Cardiac septum (tissue), 1 donor: ENCODE measurements around the gene GLDN. TPM values are rescaled to one million over a fixed set of nuclear protein-coding genes. Genes with fewer than 3 reads are reported as not detected.

ENCODE experiments used
- DNase-seq: peaks from one replicate; pipeline ENCODE4 v3.0.0-alpha.2; 2020; ENCODE audit warnings: low spot score
- intact Hi-C: fragments of 100-400 bp; cut with DNase I; formaldehyde crosslinking; loops from one replicate; pipeline ENCODE4 v1.14.0; 2022
- total RNA-seq: library from RNA; stranded (reverse); fragmentation: NEBNext Ultra II Directional; extraction: Animal tissue kit (Norgen Biotek cat#: 25700); gene quantifications from one replicate; pipeline ENCODE4 v1.2.1, GENCODE V29; 2021
- donor health status: DM: no; HTN: no; CAD: no.

Gene GLDN
- total RNA-seq, 1 donor from 2014 or later, result 20.6 TPM

DNA sequence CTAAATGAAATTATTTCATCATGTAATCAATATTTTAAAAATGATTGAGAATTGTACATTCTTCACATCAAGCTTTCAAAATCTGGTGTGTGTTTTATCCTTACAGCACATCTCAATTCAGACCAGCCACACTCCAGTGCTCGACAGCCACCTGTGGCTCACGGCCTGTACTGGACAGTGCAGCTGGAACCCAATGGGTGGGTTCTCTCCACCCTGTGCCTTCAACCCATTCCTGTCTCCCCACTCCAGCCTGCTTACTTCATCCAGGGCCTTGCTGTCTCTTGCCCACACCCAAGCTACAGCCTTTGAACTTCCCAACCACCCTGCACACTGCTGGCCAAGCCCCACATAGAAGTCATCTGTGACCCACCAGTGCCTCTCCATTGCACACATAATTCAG is 20.6 kb upstream of the GLDN start:
- intact Hi-C loops, result loop anchor here (5.0 kb wide), 1 partner anchor 51 kb away; no protein-coding TSS in a partner anchor
- DNase-seq, result no peak

DNA sequence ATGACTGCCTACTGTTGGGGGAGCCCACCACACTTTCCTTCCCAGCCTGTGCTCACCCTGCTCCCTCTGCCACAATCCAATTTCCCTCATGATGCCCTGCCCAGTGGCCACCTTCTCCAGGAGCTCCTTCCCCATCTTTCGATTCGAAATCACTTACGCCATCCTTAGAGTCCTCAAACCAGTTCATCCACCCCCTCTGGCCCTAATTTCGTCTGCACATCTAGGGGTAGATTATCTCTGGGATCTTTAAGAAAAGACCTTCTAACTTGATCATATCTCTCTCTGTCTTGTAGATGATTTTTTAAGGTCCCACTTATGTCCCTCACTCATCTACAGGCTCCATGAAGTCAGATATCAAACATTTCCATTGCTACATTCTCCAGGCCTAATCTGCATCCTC is 20.1 kb upstream of the GLDN start:
- DNase-seq, result no peak
- intact Hi-C loops, result loop anchor here (5.0 kb wide), 1 partner anchor 51 kb away; no protein-coding TSS in a partner anchor

GRCh38 chr15:51322621-51323296 is 18.7 kb upstream of the GLDN start:
- DNase-seq, result no peak
- intact Hi-C loops, result loop anchor here (5.0 kb wide), 1 partner anchor 50 kb away; no protein-coding TSS in a partner anchor

DNA sequence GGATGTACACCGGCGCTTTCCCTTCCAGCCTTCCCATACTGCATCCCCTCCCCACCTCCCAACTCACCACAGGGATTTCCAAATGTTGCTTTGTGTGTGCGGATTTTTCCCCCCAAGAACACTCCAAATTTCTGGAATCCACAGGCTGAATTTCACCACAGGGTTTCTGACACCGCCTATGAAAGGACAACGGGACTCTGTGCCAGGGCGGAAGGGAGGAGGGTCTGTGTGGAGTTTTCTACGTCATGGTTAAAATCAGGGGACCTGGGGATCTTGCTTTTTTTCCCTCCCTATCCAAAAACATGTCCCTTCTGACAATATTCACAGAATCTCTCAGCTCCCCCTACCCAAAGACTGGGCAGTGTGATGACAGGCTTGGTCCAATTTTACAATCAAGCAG is 17.7 kb upstream of the GLDN start:
- intact Hi-C loops, result loop anchor here (5.0 kb wide), 1 partner anchor 49 kb away; no protein-coding TSS in a partner anchor
- no peak for DNase-seq

DNA sequence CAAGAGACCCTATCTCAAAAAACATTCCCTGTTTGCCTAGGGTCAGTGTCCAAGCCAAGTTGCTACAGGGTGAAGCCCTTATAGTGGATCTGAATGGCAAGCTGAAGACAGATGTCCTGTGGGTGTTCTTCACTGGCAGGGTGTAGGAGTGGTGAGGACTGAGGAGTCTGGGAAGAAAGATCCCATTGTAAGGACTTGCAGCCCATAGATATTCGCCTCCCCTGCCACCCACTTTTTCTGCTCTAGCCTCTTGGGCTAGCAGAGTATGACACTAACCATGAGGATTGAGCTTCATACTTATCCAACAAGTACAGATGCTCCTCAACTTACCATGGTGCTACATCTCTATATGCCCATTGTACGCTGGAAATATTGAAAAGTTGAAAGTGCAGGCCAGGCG is 16.3 kb upstream of the GLDN start:
- no peak for DNase-seq
- intact Hi-C loops, result no loop called here

- no peak for DNase-seq
- intact Hi-C loops, result no loop called here
Observed at GRCh38 chr15:51327081-51327480, 14.4 kb upstream of the GLDN start.

GRCh38 chr15:51328926-51329325 is 12.5 kb upstream of the GLDN start:
- intact Hi-C loops, result no loop called here
- no peak for DNase-seq

DNA sequence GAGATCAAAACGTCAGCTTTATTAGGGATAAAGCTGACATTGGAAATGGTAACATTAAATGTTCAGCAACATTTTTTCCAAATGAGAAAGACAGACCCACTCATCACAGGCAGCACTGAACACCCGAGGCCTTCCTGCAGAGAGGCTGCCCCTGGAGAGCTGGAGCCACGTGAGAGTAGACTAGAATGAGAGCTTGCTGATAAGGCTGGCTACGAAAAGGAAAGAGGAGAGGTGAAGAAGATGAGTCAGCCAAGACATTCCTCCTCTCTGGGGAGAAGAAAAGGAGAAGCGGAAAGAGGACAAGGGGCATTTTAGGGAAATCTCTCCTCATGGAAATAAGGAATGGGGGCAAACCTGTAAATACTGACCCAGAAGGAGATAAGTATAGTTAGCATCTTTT is 10.3 kb upstream of the GLDN start:
- intact Hi-C loops, result no loop called here
- DNase-seq, result no peak

- intact Hi-C loops, result no loop called here
- DNase-seq, result no peak
Observed at GRCh38 chr15:51332206-51333147, 9.0 kb upstream of the GLDN start.

GRCh38 chr15:51333571-51333970 is 7.9 kb upstream of the GLDN start:
- intact Hi-C loops, result no loop called here
- DNase-seq, result no peak

- intact Hi-C loops, result no loop called here
- DNase-seq, result no peak
Observed at GRCh38 chr15:51334011-51334451, 7.4 kb upstream of the GLDN start.

DNA sequence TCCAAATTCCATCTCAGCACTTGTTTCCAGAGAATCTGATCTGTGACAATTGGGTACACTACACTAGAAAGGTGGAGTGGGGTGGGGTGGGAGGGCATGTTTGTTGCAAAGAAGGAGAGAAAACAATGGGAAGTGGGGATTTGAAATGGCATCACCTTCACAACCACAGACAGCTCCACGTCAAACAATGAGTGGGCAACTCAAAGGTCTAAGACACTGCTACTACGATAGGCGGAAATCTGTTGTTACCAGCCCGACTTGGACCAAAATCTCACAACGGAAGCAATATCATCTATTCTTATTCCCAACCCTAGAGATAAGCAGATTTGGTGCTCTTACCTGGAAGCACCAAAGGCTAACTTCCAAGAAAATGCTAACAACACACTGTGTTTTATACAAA is 6.4 kb upstream of the GLDN start:
- intact Hi-C loops, result no loop called here
- DNase-seq, result no peak

- no peak for DNase-seq
- intact Hi-C loops, result no loop called here
Observed at GRCh38 chr15:51335538-51336410, 5.7 kb upstream of the GLDN start.

- DNase-seq, result no peak
- intact Hi-C loops, result no loop called here
Observed at GRCh38 chr15:51338496-51338895, 3.0 kb upstream of the GLDN start, which contains the start of gene CYP19A1. TSS of gene CYP19A1 (minus strand) at chr15:51338596. CDS start at chr15:51242912, 95,684 bp downstream.

GRCh38 chr15:51342227-51342999 is 958 bp downstream of the GLDN start:
- no peak for DNase-seq
- intact Hi-C loops, result no loop called here

DNA sequence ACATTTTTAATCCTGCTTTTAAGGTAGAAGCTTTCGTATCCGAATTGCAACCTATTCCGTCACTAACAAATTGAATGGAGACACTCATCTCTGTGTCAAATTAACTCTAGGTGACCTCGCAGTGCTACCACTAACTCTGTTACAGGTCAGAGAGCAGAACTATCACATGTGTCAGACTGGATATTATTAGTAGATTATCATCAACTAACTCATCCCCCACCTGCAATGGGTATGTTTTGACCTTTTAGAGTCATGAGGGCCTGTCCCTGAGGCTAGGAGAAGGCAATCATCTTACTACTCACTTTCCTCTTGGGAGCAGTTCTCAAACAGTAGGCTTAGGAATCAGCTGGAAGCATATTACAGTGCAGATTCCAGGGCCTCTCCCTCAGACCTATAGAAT is 2.0 kb downstream of the GLDN start:
- no peak for DNase-seq
- intact Hi-C loops, result no loop called here

GRCh38 chr15:51346136-51346535 is 4.7 kb downstream of the GLDN start:
- intact Hi-C loops, result no loop called here
- no peak for DNase-seq

DNA sequence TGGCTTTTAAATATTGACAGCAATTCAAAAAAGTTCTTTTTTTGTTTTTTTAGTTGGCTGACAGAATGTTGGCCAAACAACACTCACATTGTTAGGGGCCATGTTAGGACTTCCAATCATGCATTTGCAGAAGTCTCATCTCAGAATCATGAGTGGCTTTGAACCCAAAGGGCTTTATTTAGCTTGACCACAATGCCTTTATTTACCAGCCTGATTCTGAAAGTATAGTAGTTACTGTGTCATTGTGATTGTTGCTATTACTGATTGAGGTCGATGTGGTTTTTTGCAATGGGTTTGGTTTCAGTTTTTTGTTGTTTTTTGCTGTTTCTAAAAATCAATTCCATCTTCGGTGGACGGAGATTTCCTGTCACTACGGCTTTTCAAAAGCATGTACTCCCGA is 7.2 kb downstream of the GLDN start:
- intact Hi-C loops, result no loop called here

More for the DNA sequence above, 7.2 kb downstream of the GLDN start:
- no peak for DNase-seq
